HepG2 (cell line): Measurements from ENCODE around the gene NFRKB. TPM values are rescaled to one million over a fixed set of nuclear protein-coding genes. Genes with fewer than 3 reads are reported as not detected.

ENCODE experiments used
- BRD4 ChIP-seq: sonication (generic); formaldehyde crosslinking; IDR thresholded peaks from 2 replicates; pipeline ENCODE4 v1.4.0; 2020; ENCODE audit warnings: missing genetic modification reagents
- CBX2 ChIP-seq, 2 experiments: fragments of 200-600 bp in 1 of 2; sonication (generic); formaldehyde crosslinking in 1 of 2; IDR thresholded peaks; 2 replicates each; pipeline versions ENCODE4 v1.7.0 to v1.8.1; 2018 to 2022; ENCODE audit warnings: low read depth in 2 of 2, low read length in 1 of 2, mild to moderate bottlenecking in 1 of 2, missing genetic modification reagents in 1 of 2
- DR1 ChIP-seq: sonication (generic); formaldehyde crosslinking; IDR thresholded peaks from 2 replicates; pipeline ENCODE4 v1.8.0; 2021; ENCODE audit warnings: mild to moderate bottlenecking, missing genetic modification reagents, inconsistent platforms
- HNRNPK ChIP-seq: fragments of 200-400 bp; formaldehyde crosslinking; IDR thresholded peaks from 2 replicates; pipeline ENCODE4 v1.6.1; 2018; ENCODE audit warnings: low read length, low read depth, moderate library complexity, mild to moderate bottlenecking; ENCODE audit not compliant: poor library complexity, severe bottlenecking
- JUNB ChIP-seq: sonication (generic); formaldehyde crosslinking; IDR thresholded peaks from 2 replicates; pipeline ENCODE4 v1.8.0; 2022; ENCODE audit warnings: missing genetic modification reagents, mild to moderate bottlenecking, borderline replicate concordance
- MBD4 ChIP-seq: IDR thresholded peaks from 2 replicates; pipeline ENCODE4 v1.6.1; 2012; ENCODE audit warnings: low read length, inconsistent platforms, borderline replicate concordance
- PHF20 ChIP-seq: sonication (generic); formaldehyde crosslinking; IDR thresholded peaks from 2 replicates; pipeline ENCODE4 v1.5.0; 2020; ENCODE audit warnings: mild to moderate bottlenecking, missing genetic modification reagents
- PLRG1 ChIP-seq: fragments of 450-650 bp; conservative IDR thresholded peaks from 2 replicates; pipeline ENCODE4 v1.6.1; 2016
- RXRA ChIP-seq: sonication (generic); formaldehyde crosslinking; IDR thresholded peaks from 2 replicates; pipeline ENCODE4 v1.5.1; 2020; ENCODE audit warnings: missing genetic modification reagents
- SMARCC2 ChIP-seq: fragments of 450-650 bp; IDR thresholded peaks from 2 replicates; pipeline ENCODE4 v1.6.1; 2017; ENCODE audit warnings: antibody characterized with exemption, mild to moderate bottlenecking
- SMYD3 ChIP-seq: sonication (generic); formaldehyde crosslinking; IDR thresholded peaks from 2 replicates; pipeline ENCODE4 v1.8.1; 2023; ENCODE audit warnings: mild to moderate bottlenecking, missing genetic modification reagents
- ZNF317 ChIP-seq: sonication (generic); formaldehyde crosslinking; IDR thresholded peaks from 2 replicates; pipeline ENCODE4 v1.5.0; 2020; ENCODE audit warnings: mild to moderate bottlenecking, missing genetic modification reagents
- ZNF761 ChIP-seq: sonication (generic); formaldehyde crosslinking; conservative IDR thresholded peaks from 2 replicates; pipeline ENCODE4 v1.4.0; 2020; ENCODE audit warnings: mild to moderate bottlenecking, missing genetic modification reagents
- ZSCAN29 ChIP-seq: sonication (generic); formaldehyde crosslinking; conservative IDR thresholded peaks from 2 replicates; pipeline ENCODE4 v1.4.0; 2020; ENCODE audit warnings: mild to moderate bottlenecking, missing genetic modification reagents
- polyA plus RNA-seq, 8 experiments: library from polyadenylated mRNA; depleted of rRNA in 3 of 8; stranded (reverse) in 7 of 8; unstranded in 1 of 8; fragments of >200 nt; fragmentation: Illumina TruSeq in 4 of 8; extraction: Trizol in 4 of 8; gene quantifications; 2 replicates each; pipeline versions ENCODE4 v1.2.1 to v1.2.3, GENCODE V29; 2011 to 2016; ENCODE audit warnings: low read depth in 4 of 8, missing spikeins in 1 of 8, mixed read lengths in 1 of 8; ENCODE audit not compliant: insufficient read depth in 1 of 8
- total RNA-seq, 5 experiments: library from RNA; depleted of rRNA; stranded (reverse); fragments of >200 nt; fragmentation: Illumina TruSeq; extraction: Trizol; gene quantifications; 2 replicates each; pipeline ENCODE4 v1.2.3, GENCODE V29; 2016; ENCODE audit warnings: low read depth in 1 of 5
- TF ChIP-seq, protein P1 (sequence below), 2 experiments: sonication (generic) in 1 of 2; formaldehyde crosslinking in 1 of 2; IDR thresholded peaks; 2 replicates each; pipeline versions ENCODE4 v1.6.1 to v1.9.0; 2014 to 2022; ENCODE audit warnings: antibody characterized with exemption in 1 of 2, borderline replicate concordance in 1 of 2, inconsistent platforms in 1 of 2, low read depth in 1 of 2, missing genetic modification reagents in 1 of 2
- TF ChIP-seq, protein P2 (sequence below): IDR thresholded peaks from 2 replicates; pipeline ENCODE4 v1.6.1; 2016; ENCODE audit warnings: low read depth, control low read depth
- TF ChIP-seq, protein P3 (sequence below): sonication (generic); formaldehyde crosslinking; IDR thresholded peaks from 2 replicates; pipeline ENCODE4 v1.4.0; 2020; ENCODE audit warnings: missing genetic modification reagents

Gene NFRKB
- total and polyA plus RNA-seq, 2 of the 13 experiments (the other 11 are each of a cell fraction or from before 2014, with no cell fraction given), result 22.9 to 23.7 TPM

DNA sequence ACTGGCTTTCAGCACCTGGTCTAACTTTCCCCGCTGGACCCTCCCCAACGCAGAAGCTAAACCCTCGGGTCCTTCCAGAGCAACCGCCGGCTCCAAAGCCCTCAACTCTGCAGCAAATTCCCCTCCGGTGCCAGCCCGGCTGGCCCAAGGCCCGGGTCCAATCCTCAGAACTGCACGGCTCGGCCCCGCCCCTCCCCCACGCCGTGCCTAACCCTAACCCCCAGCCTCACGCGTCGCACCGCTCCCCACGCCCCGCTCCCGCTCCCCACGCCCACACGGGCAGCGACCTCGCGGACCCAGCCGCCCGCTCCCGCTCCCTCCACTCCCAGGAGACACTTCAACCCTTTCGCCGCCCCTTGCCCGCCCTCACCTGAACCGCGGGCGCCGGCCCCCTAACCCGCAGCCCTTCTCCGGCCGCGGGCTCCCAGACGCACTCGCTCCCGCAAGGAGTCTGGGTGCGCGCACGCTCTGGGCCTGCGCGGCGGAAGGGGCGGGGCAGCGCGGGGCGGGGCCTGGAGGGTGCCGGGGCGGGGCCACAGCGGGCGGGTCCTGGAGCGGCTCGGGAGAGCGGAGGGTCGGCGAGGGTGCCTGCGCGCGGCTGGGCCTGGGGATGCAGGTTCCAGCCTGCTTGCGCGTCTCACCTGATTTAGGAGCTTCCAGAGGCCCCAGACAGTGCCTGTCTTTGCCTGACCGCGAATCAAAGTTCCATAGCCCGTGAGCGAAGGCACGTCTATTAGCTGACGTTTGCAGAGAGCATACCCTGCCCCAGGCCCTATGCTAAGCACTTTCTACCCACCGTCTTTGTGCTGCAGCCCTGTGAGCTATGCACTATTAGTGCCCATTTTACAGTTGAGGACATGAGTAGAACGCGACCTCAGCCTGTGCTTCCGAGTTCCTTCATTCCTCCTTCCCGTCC, at the start of gene NFRKB (continued):
- TF ChIP-seq, protein P1, sequence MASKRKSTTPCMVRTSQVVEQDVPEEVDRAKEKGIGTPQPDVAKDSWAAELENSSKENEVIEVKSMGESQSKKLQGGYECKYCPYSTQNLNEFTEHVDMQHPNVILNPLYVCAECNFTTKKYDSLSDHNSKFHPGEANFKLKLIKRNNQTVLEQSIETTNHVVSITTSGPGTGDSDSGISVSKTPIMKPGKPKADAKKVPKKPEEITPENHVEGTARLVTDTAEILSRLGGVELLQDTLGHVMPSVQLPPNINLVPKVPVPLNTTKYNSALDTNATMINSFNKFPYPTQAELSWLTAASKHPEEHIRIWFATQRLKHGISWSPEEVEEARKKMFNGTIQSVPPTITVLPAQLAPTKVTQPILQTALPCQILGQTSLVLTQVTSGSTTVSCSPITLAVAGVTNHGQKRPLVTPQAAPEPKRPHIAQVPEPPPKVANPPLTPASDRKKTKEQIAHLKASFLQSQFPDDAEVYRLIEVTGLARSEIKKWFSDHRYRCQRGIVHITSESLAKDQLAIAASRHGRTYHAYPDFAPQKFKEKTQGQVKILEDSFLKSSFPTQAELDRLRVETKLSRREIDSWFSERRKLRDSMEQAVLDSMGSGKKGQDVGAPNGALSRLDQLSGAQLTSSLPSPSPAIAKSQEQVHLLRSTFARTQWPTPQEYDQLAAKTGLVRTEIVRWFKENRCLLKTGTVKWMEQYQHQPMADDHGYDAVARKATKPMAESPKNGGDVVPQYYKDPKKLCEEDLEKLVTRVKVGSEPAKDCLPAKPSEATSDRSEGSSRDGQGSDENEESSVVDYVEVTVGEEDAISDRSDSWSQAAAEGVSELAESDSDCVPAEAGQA (IDR thresholded peaks at IDR 0.05; ENCODE audit: low read depth), result no peak
- TF ChIP-seq, protein P1 (CRISPR knock-in tag; IDR thresholded peaks at IDR 0.05; ENCODE audit: borderline replicate concordance), result no peak
- TF ChIP-seq JUNB (CRISPR knock-in tag) (no peak), PHF20 (CRISPR knock-in tag) (peak; percentile 27; the same call in 1 of the 2 replicates), BRD4 (CRISPR knock-in tag) (0 out of 2 replicates have a peak, but pooled peaks have one; percentile 17), CBX2 (IDR thresholded peaks at IDR 0.05; ENCODE audit: low read depth, low read length) (no peak), CBX2 (CRISPR knock-in tag; IDR thresholded peaks at IDR 0.05; ENCODE audit: low read depth) (no peak), ZSCAN29 (no peak), SMARCC2 (no peak), HNRNPK (peak; percentile 86), DR1 (CRISPR knock-in tag) (0 out of 2 replicates have a peak, but pooled peaks have one; percentile 50), MBD4 (no peak), SMYD3 (CRISPR knock-in tag) (no peak), ZNF317 (CRISPR knock-in tag) (peak; percentile 1; the same call in 1 of the 2 replicates), ZNF761 (CRISPR knock-in tag) (no peak), RXRA (CRISPR knock-in tag) (peak; percentile 29; the same call in 1 of the 2 replicates), PLRG1 (no peak)
- TF ChIP-seq, protein P2, sequence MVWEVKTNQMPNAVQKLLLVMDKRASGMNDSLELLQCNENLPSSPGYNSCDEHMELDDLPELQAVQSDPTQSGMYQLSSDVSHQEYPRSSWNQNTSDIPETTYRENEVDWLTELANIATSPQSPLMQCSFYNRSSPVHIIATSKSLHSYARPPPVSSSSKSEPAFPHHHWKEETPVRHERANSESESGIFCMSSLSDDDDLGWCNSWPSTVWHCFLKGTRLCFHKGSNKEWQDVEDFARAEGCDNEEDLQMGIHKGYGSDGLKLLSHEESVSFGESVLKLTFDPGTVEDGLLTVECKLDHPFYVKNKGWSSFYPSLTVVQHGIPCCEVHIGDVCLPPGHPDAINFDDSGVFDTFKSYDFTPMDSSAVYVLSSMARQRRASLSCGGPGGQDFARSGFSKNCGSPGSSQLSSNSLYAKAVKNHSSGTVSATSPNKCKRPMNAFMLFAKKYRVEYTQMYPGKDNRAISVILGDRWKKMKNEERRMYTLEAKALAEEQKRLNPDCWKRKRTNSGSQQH (CRISPR knock-in tag), result peak; percentile 89
- TF ChIP-seq, protein P3, sequence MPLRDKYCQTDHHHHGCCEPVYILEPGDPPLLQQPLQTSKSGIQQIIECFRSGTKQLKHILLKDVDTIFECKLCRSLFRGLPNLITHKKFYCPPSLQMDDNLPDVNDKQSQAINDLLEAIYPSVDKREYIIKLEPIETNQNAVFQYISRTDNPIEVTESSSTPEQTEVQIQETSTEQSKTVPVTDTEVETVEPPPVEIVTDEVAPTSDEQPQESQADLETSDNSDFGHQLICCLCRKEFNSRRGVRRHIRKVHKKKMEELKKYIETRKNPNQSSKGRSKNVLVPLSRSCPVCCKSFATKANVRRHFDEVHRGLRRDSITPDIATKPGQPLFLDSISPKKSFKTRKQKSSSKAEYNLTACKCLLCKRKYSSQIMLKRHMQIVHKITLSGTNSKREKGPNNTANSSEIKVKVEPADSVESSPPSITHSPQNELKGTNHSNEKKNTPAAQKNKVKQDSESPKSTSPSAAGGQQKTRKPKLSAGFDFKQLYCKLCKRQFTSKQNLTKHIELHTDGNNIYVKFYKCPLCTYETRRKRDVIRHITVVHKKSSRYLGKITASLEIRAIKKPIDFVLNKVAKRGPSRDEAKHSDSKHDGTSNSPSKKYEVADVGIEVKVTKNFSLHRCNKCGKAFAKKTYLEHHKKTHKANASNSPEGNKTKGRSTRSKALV, result peak; percentile 40; the same call in 1 of the 2 replicates
